ENCODE data around the gene KRTAP9-3. TPM values are rescaled to one million over a fixed set of nuclear protein-coding genes. Genes with fewer than 3 reads are reported as not detected.
"Not testable (repeated sequence)": the region's sequence is repeated elsewhere in the genome, so short reads cannot be mapped to it uniquely, and the experiment has no call there.

KRTAP9-3 gene
- total RNA-seq, 2 experiments from 2014 or later: not detected

DNA sequence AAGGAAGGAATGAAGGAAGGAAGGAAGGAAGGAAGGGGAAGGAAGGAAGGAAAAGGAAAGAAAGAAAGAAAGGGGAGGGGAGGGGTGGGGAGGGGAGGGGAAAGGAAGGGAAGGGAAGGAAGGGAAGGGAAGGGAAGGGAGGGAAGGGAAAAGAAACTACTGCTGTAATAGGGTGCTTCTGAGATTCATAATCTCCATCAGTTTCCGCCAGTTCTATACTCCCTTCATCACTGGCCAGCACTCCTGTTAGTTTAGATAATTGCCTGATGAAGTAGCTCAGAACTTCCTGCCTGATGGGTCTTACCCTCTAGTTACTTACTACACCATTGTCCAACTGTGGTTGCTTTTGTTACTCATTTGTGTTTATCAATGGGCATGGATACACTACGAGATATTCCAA is 31.0 kb downstream of the KRTAP9-3 start:
- Mint-ChIP-seq H3K9me3 (no peaks in the 10 kb centered on the region), H3K36me3 (ENCODE audit: low read depth) (no peaks in the 10 kb centered on the region), H3K27ac (no peak overlapping the region), H3K4me3 (no peak overlapping the region), H3K27me3 (no peaks in the 10 kb centered on the region), H3K4me1 (ENCODE audit: low read depth) (peaks cover 7% of the 10 kb centered on the region)
- DNase-seq: no peak
- CTCF ChIA-PET: no interaction called here
- intact Hi-C loops (cut with micrococcal nuclease): no loop called here
- POLR2A ChIA-PET: no interaction called here
- no peak for ATAC-seq
- no peak for TF ChIP-seq CTCF (IDR thresholded peaks at IDR 0.05)

GRCh38 chr17:41264599-41264998 is 32.4 kb downstream of the KRTAP9-3 start:
- no peak overlapping the region for H3K4me3 Mint-ChIP-seq
- peaks cover 7% of the 10 kb centered on the region for H3K4me1 Mint-ChIP-seq (ENCODE audit: low read depth)
- no peak overlapping the region for H3K27ac Mint-ChIP-seq
- H3K27me3 Mint-ChIP-seq: no peaks in the 10 kb centered on the region
- CTCF ChIA-PET: no interaction called here
- POLR2A ChIA-PET: no interaction called here
- no peak for TF ChIP-seq CTCF (IDR thresholded peaks at IDR 0.05)
- H3K9me3 Mint-ChIP-seq: no peaks in the 10 kb centered on the region
- DNase-seq: no peak
- intact Hi-C loops (cut with micrococcal nuclease): no loop called here
- ATAC-seq: no peak
- no peaks in the 10 kb centered on the region for H3K36me3 Mint-ChIP-seq (ENCODE audit: low read depth)

DNA sequence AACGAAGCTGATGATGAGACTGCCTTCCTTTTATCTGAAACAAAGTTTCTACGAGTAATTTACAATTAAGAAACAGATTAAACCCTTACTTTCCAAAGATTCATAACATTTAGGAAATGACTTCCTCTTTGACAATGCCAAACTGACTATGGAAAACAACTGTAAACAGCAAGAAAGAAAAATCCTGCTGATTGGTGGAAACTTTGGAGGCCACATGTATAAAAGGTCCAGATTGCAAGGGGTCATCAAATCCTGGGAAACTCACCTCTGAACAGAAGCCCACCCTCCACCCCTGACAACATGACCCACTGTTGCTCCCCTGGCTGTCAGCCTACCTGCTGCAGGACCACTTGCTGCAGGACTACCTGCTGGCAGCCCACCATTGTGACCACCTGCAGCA is 32.8 kb downstream of the KRTAP9-3 start, which contains the start of gene KRTAP9-6:
TSS of gene KRTAP9-6 (plus strand) at position 301 of the 400 bp plus-strand sequence. CDS start at position 301, 0 bp downstream.
- Mint-ChIP-seq H3K36me3 (ENCODE audit: low read depth) (no peaks in the 10 kb centered on the region), H3K9me3 (no peaks in the 10 kb centered on the region)

DNA sequence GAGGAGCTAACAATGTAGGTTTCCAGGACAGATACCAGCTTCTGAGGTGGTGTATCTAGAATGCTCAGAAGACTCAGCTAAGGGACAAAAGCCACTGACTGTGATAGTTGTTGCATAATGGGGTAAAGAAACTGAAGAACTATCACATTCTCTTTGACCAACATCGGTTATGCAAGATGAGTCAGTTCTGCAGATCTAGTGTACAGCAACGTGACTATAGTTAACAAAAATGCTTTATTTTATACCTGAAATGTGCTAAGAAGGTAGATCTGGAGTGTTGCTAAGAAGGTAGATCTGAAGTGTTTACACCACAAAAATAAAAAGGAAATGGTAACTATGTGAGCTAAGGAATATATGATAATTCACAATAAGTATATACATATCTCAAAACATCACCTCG is 35.5 kb downstream of the KRTAP9-3 start:
- H3K9me3 Mint-ChIP-seq: no peaks in the 10 kb centered on the region
- H3K4me1 Mint-ChIP-seq (ENCODE audit: low read depth): peaks cover 2% of the 10 kb centered on the region
- TF ChIP-seq CTCF (IDR thresholded peaks at IDR 0.05): no peak
- POLR2A ChIA-PET: no interaction called here
- intact Hi-C loops (cut with micrococcal nuclease): no loop called here
- H3K36me3 Mint-ChIP-seq (ENCODE audit: low read depth): no peaks in the 10 kb centered on the region
- H3K27ac Mint-ChIP-seq: no peak overlapping the region
- ATAC-seq (no peak), DNase-seq (no peak)
- H3K27me3 Mint-ChIP-seq: no peaks in the 10 kb centered on the region
- CTCF ChIA-PET: no interaction called here
- no peak overlapping the region for H3K4me3 Mint-ChIP-seq

More for the DNA sequence above, 32.8 kb downstream of the KRTAP9-3 start, which contains the start of gene KRTAP9-6:
- TF ChIP-seq CTCF (IDR thresholded peaks at IDR 0.05): no peak
- POLR2A ChIA-PET: no interaction called here
- DNase-seq: no peak
- H3K4me1 Mint-ChIP-seq (ENCODE audit: low read depth): peaks cover 7% of the 10 kb centered on the region
- H3K27ac Mint-ChIP-seq: no peak within 1 kb of the TSS
- no peak for ATAC-seq
- no peak within 1 kb of the TSS for H3K4me3 Mint-ChIP-seq
- H3K27me3 Mint-ChIP-seq: no peaks in the 10 kb centered on the region
- intact Hi-C loops (cut with micrococcal nuclease): no loop called here
- CTCF ChIA-PET: no interaction called here

DNA sequence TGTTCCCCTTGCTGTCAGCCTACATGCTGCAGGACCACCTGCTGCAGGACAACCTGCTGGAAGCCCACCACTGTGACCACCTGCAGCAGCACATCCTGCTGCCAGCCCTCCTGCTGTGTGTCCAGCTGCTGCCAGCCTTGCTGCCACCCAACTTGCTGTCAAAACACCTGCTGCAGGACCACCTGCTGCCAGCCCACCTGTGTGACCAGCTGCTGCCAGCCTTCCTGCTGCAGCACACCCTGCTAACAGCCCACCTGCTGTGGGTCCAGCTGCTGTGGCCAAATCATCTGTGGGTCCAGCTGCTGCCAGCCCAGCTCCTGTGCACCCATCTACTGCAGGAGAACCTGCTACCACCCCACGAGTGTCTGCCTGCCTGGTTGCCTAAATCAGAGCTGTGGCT is 39.1 kb downstream of the KRTAP9-3 start:
- H3K4me3 Mint-ChIP-seq; H3K4me1 Mint-ChIP-seq (ENCODE audit: low read depth); ATAC-seq; intact Hi-C loops (cut with micrococcal nuclease); H3K27me3 Mint-ChIP-seq; POLR2A ChIA-PET; CTCF ChIA-PET; H3K27ac Mint-ChIP-seq; H3K36me3 Mint-ChIP-seq (ENCODE audit: low read depth); H3K9me3 Mint-ChIP-seq; DNase-seq: not testable (repeated sequence)

GRCh38 chr17:41271858-41272257 is 39.6 kb downstream of the KRTAP9-3 start:
- intact Hi-C loops (cut with micrococcal nuclease): no loop called here
- DNase-seq (no peak), ATAC-seq (no peak)
- CTCF ChIA-PET: no interaction called here
- no peak overlapping the region for H3K27ac Mint-ChIP-seq
- H3K9me3 Mint-ChIP-seq: no peaks in the 10 kb centered on the region
- no peaks in the 10 kb centered on the region for H3K36me3 Mint-ChIP-seq (ENCODE audit: low read depth)
- no peaks in the 10 kb centered on the region for H3K4me1 Mint-ChIP-seq (ENCODE audit: low read depth)
- TF ChIP-seq CTCF (IDR thresholded peaks at IDR 0.05): no peak
- H3K4me3 Mint-ChIP-seq: no peak overlapping the region
- POLR2A ChIA-PET: no interaction called here
- peaks cover 6% of the 10 kb centered on the region for H3K27me3 Mint-ChIP-seq

DNA sequence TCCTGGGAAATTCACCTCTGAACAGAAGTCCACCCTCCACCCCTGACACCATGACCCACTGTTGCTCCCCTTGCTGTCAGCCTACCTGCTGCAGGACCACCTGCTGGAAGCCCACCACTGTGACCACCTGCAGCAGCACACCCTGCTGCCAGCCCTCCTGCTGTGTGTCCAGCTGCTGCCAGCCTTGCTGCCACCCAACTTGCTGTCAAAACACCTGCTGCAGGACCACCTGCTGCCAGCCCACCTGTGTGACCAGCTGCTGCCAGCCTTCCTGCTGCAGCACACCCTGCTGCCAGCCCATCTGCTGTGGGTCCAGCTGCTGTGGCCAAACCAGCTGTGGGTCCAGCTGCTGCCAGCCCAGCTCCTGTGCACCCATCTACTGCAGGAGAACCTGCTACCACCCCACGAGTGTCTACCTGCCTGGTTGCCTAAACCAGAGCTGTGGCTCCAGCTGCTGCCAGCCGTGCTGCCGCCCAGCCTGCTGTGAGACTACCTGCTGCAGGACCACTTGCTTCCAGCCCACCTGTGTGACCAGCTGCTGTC is 43.5 kb downstream of the KRTAP9-3 start, which contains the start of gene KRTAP9-7:
TSS of gene KRTAP9-7 (plus strand) at position 51 of the 543 bp plus-strand sequence. CDS start at position 51, 0 bp downstream.
- CTCF ChIA-PET; H3K36me3 Mint-ChIP-seq (ENCODE audit: low read depth); H3K27ac Mint-ChIP-seq; DNase-seq; intact Hi-C loops (cut with micrococcal nuclease); H3K27me3 Mint-ChIP-seq; H3K9me3 Mint-ChIP-seq; ATAC-seq; POLR2A ChIA-PET; H3K4me3 Mint-ChIP-seq; H3K4me1 Mint-ChIP-seq (ENCODE audit: low read depth): not testable (repeated sequence)

Data from activated CD8-positive, alpha-beta T cell treated with anti-CD3 and anti-CD28 coated beads for 36 hours (primary cell).